Adrenal gland (tissue), 12 donors: ENCODE measurements around the gene HCN3. TPM values are rescaled to one million over a fixed set of nuclear protein-coding genes. Genes with fewer than 3 reads are reported as not detected.

Experiments
- DNase-seq, 7 donors: peaks; one replicate each; pipeline ENCODE4 v3.0.0-alpha.2; 2019 to 2020
- H3K27ac ChIP-seq, 5 donors: fragments of 200-600 bp; sonication (generic) in 4 of 5; 1 replicate in 3 of 5; 2 replicates in 2 of 5; pipeline versions ENCODE4 v1.5.1 to v1.8.0; 2016 to 2020; ENCODE audit warnings: mild to moderate bottlenecking in 1 of 5
- H3K27me3 ChIP-seq: fragments of 200-600 bp; 2 replicates; pipeline ENCODE4 v1.8.0; 2021
- H3K36me3 ChIP-seq, 2 donors: fragments of 200-600 bp; replicated peaks in 1 of 2; 1 replicate in 1 of 2; 2 replicates in 1 of 2; pipeline versions ENCODE4 v1.5.1 to v1.8.0; 2018 to 2022
- H3K4me1 ChIP-seq, 2 donors: fragments of 200-600 bp; replicated peaks in 1 of 2; 1 replicate in 1 of 2; 2 replicates in 1 of 2; pipeline versions ENCODE4 v1.5.1 to v1.8.0; 2018 to 2021
- H3K4me3 ChIP-seq, 4 donors: fragments of 200-600 bp; sonication (generic) in 3 of 4; one replicate each; pipeline ENCODE4 v1.5.1; 2016 to 2018
- H3K9me3 ChIP-seq, 3 donors: fragments of 200-600 bp; sonication (generic) in 1 of 3; replicated peaks in 1 of 3; 1 replicate in 2 of 3; 2 replicates in 1 of 3; pipeline versions ENCODE4 v1.5.1 to v1.8.0; 2016 to 2021
- POLR2A ChIP-seq, 2 donors: fragments of 450-650 bp; IDR thresholded peaks; one replicate each; pipeline ENCODE4 v1.6.1; 2017; ENCODE audit warnings: antibody characterized with exemption in 2 of 2, mild to moderate bottlenecking in 2 of 2, moderate library complexity in 1 of 2
- WGBS, 4 donors: extraction: QIAGEN DNeasy Blood & Tissue Kit in 2 of 4; methylation state at CpG; one replicate each; pipeline versions ENCODE4 v1.1.5 to v1.1.7; 2013 to 2017; 5-methylcytosine and 5-hydroxymethylcytosine counted together
- intact Hi-C, 2 donors: fragments of 100-400 bp; cut with DNase I; formaldehyde crosslinking; loops; one replicate each; pipeline versions ENCODE4 v1.14.1 to v1.15.0; 2022 to 2023
- polyA plus RNA-seq, 3 donors: library from polyadenylated mRNA; stranded (reverse); fragments of 200-250 nt in 2 of 3; fragments of 350-450 nt in 1 of 3; fragmentation: Illumina TruSeq in 1 of 3; extraction: RNeasy Lipid Tissue Mini Kit (QIAGEN cat#74804) in 1 of 3; gene quantifications; one replicate each; pipeline ENCODE4 v1.2.3, GENCODE V29; 2013 to 2014
- total RNA-seq, 9 donors: library from RNA; depleted of rRNA in 4 of 9; stranded (reverse); fragments of >200 nt in 4 of 9; fragments of 120-200 nt in 1 of 9; fragmentation: NEBNext Ultra II Directional in 1 of 9; extraction: Animal tissue kit (Norgen Biotek cat#: 25700) in 1 of 9; gene quantifications; one replicate each; pipeline versions ENCODE4 v1.1.0 to v1.2.4, GENCODE V29; 2013 to 2023
- TF ChIP-seq, protein P1 (sequence below), 6 experiments: fragments of 450-650 bp in 4 of 6; fragments of 200-600 bp in 2 of 6; sonication (generic) in 1 of 6; IDR thresholded peaks; 1 replicate in 5 of 6; 2 replicates in 1 of 6; pipeline versions ENCODE4 v1.5.1 to v1.8.0; 2016 to 2021; ENCODE audit warnings: antibody characterized with exemption in 6 of 6, mild to moderate bottlenecking in 2 of 6, moderate library complexity in 1 of 6
- donor health status: healthy with polysubstance abuse.
- donor health status: Bipolar disorder and iron deficiency.
- donor health status: DM: yes; HTN: yes; CAD: no.
- donor health status: DM: no; HTN: no; CAD: no.
- donor health status: DM: no; HTN: no; CAD: no.
- donor health status: DM: yes; HTN: yes; CAD: no.

The HCN3 gene
- total and polyA plus RNA-seq, 12 donors = 1.0 to 14.5 (median 3.7) TPM

DNA sequence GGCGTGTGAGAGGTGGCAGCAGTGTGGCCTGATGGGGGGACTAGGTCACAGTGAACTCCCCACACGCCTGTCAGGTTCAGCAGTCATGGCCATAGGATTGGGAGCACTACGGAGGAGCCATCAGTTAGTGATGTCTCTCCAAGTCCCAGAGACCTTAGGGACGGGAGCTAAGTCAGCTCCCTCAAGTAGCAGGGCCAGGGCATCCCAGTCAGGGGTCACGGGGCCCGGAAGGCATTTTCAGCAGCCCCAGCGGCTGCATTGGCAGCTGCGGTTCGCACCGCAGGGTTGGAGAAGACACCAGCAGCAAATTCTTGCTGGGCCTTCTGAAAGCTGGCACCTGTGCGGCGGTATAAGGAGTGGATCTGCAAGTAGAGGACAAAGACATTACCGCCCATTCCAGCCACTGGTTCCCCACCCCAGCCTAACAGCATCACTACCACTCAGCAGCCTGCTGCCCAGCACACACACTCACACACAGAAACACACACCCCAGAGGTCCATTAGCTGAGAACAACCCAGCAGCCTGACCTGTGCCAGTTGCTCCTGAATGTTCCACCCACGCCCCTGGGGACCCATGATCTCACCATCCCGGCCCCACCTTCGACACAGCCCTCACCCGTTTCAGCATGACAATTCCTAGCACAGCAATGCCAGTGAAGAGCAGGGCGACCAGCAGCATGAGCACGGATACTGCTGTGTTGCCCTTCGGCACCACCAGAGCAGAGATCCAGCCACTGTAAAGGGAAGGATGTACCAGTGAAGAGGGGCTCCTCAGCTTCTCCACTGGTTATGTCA, 21.0 kb upstream of the HCN3 start:
- WGBS, 4 donors = 77 to 90% (median 77%) methylated on average over 7 to 20 of the region's 20 CpGs
- H3K4me1 ChIP-seq = peaks cover 21 to 36% of the 10 kb centered on the region in 2 donors

DNA sequence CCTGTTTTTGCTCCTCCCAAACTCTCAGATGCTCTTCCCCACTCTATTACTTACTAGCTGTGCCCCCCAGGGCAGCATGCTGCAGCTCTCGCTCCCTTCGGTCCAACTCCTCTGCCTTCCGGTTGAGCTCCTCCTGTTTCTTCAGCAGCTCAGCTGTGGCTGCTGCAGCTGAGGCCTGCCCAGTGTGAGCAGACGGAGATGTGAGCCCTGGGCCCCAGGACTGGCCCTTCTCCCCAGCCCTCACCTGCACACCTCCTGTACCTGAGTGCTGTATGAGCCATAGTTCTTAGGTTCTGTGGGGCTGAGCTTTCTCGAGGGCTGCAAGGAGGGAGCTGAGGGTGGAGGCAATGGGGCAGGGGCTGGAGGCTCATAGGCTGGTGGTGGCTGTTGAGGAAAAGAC, 17.0 kb upstream of the HCN3 start:
- Histone ChIP-seq H3K36me3 (peaks cover 0 to 58% of the 10 kb centered on the region in 2 donors), H3K27me3 (no peaks in the 10 kb centered on the region), H3K9me3 (no peaks in the 10 kb centered on the region), H3K27ac (no peak overlapping the region), H3K4me1 (peaks cover 13 to 22% of the 10 kb centered on the region in 2 donors), H3K4me3 (no peak overlapping the region)
- 89 to 96% (median 93%) methylated on average over 3 to 5 of the region's 5 CpGs for WGBS, 4 donors
- TF ChIP-seq, protein P1, sequence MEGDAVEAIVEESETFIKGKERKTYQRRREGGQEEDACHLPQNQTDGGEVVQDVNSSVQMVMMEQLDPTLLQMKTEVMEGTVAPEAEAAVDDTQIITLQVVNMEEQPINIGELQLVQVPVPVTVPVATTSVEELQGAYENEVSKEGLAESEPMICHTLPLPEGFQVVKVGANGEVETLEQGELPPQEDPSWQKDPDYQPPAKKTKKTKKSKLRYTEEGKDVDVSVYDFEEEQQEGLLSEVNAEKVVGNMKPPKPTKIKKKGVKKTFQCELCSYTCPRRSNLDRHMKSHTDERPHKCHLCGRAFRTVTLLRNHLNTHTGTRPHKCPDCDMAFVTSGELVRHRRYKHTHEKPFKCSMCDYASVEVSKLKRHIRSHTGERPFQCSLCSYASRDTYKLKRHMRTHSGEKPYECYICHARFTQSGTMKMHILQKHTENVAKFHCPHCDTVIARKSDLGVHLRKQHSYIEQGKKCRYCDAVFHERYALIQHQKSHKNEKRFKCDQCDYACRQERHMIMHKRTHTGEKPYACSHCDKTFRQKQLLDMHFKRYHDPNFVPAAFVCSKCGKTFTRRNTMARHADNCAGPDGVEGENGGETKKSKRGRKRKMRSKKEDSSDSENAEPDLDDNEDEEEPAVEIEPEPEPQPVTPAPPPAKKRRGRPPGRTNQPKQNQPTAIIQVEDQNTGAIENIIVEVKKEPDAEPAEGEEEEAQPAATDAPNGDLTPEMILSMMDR (IDR thresholded peaks at IDR 0.05) = no peak
- no peak for TF ChIP-seq POLR2A (IDR thresholded peaks at IDR 0.05)
- intact Hi-C loops = loop anchor here in 1 of 2 donors (5.0 kb wide), 1 partner anchor 47 kb away; the partner anchor contains the start of gene FDPS
- no peak for DNase-seq

More for the DNA sequence above, 21.0 kb upstream of the HCN3 start:
- Histone ChIP-seq H3K27me3 (no peaks in the 10 kb centered on the region), H3K9me3 (no peaks in the 10 kb centered on the region), H3K4me3 (peak overlapping the region in 3 of 4 donors; percentile 42 to 88 (median 69)), H3K27ac (peak overlapping the region; percentile 90 to 99 (median 97)), H3K36me3 (peaks cover 0 to 32% of the 10 kb centered on the region in 2 donors)
- TF ChIP-seq POLR2A (IDR thresholded peaks at IDR 0.05) = no peak
- TF ChIP-seq, protein P1 (IDR thresholded peaks at IDR 0.05) = no peak
- intact Hi-C loops = no loop called here
- DNase-seq = no peak

DNA sequence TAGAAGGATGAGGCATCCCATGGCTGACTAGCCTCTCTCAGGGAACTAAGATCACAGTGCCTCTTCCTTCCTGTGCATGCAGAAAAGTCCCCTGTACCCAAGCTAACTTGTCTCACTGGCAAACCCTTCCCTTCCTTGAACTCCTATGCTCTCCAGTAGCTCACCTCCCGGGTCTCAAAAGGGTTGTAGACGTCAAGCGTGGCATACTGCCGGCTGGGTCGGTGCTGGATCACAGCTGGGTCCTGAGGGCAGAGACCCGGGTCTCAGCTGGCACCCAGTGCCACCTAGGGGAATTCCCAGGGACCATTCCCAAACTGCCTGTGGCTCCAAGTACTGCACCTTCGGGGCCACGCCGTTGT, 15.8 kb upstream of the HCN3 start:
- Histone ChIP-seq H3K9me3 (no peaks in the 10 kb centered on the region), H3K27ac (peak overlapping the region in 4 of 5 donors; percentile 60 to 90 (median 82)), H3K4me1 (peaks cover 13 to 16% of the 10 kb centered on the region in 2 donors), H3K4me3 (peak overlapping the region; percentile 36 to 80 (median 70)), H3K36me3 (peaks cover 0 to 70% of the 10 kb centered on the region in 2 donors), H3K27me3 (no peaks in the 10 kb centered on the region)
- no peak for DNase-seq
- intact Hi-C loops = loop anchor here in 1 of 2 donors (5.0 kb wide), 1 partner anchor 46 kb away; the partner anchor contains the start of gene FDPS
- 0 to 1% (median 0%) methylated on average over 6 to 9 of the region's 9 CpGs; no CpG with 5 or more reads in 1 of the 4 donors for WGBS, 4 donors
- TF ChIP-seq, protein P1 (IDR thresholded peaks at IDR 0.05) = peak in 1 of 6 experiments; percentile 13
- no peak for TF ChIP-seq POLR2A (IDR thresholded peaks at IDR 0.05)

DNA sequence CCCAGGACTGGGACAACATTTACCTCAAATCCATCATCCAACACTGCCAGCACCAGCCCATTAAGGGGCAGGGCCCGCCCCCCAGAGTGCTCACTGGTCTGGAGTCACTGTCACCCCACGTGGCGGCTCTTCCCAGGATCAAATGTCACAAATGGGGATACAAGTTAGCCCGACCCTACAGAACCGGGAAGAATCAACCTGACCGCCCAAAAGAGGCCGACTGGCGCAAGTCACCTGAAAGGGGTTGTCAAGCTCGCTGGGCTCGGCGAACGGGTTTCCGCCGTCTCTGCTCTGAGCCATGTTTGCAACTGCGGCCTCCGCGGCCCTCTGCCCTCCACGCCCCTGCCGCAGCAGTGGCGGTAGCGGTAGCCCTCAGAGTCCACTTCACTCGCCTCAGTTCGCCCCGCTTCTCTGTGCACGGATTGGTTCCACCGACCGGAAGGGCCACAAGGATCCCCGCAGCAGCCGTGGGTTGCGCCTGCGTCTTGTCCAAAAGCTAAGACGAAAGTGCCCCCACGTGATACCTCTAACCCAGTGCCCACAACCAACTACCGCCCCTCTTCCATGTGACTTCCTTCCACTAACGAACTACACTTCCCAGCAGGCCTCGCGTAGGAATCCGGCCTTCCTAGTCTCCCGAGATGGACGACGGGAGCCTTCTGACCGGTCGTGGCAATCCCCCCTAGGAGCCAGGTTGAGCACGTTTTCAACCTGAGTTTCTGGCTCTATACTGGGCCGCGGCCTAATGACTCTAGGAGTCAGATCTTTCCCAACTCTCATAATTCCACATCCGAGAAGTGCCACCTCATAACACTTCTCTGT, 15.2 kb upstream of the HCN3 start, which contains the start of gene SCAMP3:
SCAMP3 (minus strand) TSS at position 509 of the 822 bp plus-strand sequence; CDS start at position 300, 209 bp downstream.
- H3K9me3 ChIP-seq = no peaks in the 10 kb centered on the region
- H3K27ac ChIP-seq = peak within 1 kb of the TSS; percentile 22 to 90 (median 80)
- peak; percentile 94 to 99 (median 99) for DNase-seq
- intact Hi-C loops = loop anchor here in 1 of 2 donors (5.0 kb wide), 1 partner anchor 45 kb away; the partner anchor contains the start of gene FDPS
- peak; percentile 79 to 95 for TF ChIP-seq POLR2A (IDR thresholded peaks at IDR 0.05)
- TF ChIP-seq, protein P1 (IDR thresholded peaks at IDR 0.05) = peak in 2 of 6 experiments; percentile 2 to 19
- peaks cover 13 to 16% of the 10 kb centered on the region in 2 donors for H3K4me1 ChIP-seq
- peak within 1 kb of the TSS; percentile 36 to 80 (median 70) for H3K4me3 ChIP-seq
- peaks cover 0 to 73% of the 10 kb centered on the region in 2 donors for H3K36me3 ChIP-seq
- no peaks in the 10 kb centered on the region for H3K27me3 ChIP-seq
- 0 to 1% (median 0%) methylated on average over 20 to 47 of the region's 47 CpGs for WGBS, 4 donors
